CD4-positive, alpha-beta T cell treated with Interferon alpha-2 for 1 hour (primary cell): ENCODE measurements around the gene CPLX1.

Experiments used
- DNase-seq, 2 donors: peaks; one replicate each; pipeline ENCODE4 v3.0.0-alpha.2; 2020 to 2022

The CPLX1 gene

DNA sequence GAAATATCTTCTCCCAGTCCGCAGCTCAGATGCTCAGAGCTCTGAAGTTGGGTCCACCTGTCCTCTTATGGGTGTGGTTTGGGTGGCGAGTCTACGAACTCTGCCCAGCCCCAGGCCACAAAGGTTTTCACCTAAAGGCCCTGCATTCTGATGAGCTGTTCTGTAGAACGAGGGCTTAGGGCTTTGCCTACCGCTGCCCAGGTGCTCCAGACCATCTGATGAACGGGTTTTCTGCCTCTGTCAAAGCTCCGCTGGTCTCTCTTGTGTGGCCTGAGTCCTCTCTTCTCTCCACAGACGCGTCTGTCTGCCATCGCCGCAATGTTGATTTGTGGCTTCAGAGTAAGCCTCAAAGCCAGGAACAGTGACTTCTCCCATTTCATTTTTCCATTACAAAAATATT lies 28.4 kb upstream of the CPLX1 start:
- no peak for DNase-seq

- no peak for DNase-seq
These were observed 27.5 kb upstream of the CPLX1 start for GRCh38 chr4:853416-853781.

DNA sequence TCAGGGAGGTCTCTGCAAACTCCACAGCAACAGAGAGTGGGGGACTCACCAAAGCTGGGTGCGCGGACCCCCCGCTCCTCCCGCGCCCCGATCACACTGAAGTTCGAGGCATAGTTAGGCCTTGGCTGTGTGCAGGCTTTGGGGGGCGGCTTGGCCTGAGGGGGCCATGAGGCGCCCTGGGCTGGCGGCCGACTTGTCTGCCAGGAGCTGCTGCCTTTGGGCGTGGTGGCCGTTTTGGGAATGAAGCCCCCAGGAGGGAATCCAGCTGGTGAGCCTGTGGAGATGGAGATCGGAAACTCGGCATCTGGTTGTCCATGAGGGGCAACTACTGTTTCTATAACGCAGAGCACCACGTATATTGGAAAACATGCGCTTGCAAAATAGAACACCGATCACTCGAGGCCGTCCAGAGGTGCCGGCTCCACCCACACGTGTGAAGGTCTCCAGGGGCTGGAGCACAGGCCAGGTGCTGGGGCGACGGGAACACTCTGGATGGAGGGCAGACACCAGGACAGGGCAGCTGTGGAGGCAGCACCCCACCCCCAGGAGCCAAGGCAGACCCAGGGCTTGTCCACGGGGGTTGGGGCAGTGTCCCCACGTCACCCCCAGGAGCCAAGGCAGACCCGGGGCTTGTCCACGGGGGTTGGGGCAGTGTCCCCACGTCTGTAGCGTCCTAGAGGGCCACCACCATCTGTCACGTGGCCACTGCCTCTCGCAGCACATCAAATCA lies 25.9 kb upstream of the CPLX1 start:
- no peak for DNase-seq

- no peak for DNase-seq
These were observed 24.5 kb upstream of the CPLX1 start for GRCh38 chr4:850323-850945.

- DNase-seq, result no peak
These were observed 23.7 kb upstream of the CPLX1 start for GRCh38 chr4:849478-850175.

GRCh38 chr4:848803-849477 lies 23.0 kb upstream of the CPLX1 start:
- no peak for DNase-seq

DNA sequence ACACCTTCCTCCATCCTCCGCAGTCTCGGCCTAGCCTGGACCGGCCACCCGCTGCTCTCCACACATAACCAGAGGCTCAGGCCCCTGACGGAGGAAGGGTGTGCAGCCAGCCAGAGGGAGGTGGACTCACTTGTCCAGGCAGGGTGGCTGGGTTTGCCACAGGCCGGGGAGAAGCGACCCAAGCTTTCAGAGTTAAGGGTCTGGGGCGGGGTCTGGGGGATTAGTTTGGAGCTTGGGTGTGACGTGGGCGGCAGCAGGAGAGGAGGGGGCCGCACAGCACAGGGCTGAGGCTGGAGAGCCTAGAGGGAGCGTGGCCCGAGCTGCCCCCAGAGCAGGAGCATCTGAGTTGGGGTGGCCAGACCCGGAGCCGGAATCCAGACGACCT lies 22.4 kb upstream of the CPLX1 start:
- DNase-seq, result no peak

DNA sequence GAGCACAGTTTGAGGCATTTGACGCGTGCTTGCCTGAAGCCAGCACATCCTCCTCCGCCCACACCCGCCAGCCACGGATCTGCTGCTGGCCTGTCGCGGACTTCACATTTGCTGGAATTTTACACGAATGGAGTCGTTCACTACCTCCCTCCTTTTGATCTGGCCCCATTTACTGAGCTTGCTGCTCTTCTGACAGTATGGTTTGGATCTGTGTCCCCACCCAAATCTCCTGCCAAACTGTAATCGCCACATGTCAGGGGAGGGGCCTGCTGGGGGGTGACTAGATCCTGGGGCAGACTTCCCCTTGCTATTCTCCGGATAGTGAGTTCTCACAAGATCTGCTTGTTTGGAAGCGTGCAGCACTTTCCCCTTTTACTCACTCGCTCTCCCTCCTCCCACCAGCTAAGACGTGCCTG lies 19.9 kb upstream of the CPLX1 start:
- DNase-seq, result no peak

- no peak for DNase-seq
These were observed 19.4 kb upstream of the CPLX1 start for GRCh38 chr4:845233-845835.

GRCh38 chr4:844752-845232 lies 18.9 kb upstream of the CPLX1 start:
- no peak for DNase-seq

DNA sequence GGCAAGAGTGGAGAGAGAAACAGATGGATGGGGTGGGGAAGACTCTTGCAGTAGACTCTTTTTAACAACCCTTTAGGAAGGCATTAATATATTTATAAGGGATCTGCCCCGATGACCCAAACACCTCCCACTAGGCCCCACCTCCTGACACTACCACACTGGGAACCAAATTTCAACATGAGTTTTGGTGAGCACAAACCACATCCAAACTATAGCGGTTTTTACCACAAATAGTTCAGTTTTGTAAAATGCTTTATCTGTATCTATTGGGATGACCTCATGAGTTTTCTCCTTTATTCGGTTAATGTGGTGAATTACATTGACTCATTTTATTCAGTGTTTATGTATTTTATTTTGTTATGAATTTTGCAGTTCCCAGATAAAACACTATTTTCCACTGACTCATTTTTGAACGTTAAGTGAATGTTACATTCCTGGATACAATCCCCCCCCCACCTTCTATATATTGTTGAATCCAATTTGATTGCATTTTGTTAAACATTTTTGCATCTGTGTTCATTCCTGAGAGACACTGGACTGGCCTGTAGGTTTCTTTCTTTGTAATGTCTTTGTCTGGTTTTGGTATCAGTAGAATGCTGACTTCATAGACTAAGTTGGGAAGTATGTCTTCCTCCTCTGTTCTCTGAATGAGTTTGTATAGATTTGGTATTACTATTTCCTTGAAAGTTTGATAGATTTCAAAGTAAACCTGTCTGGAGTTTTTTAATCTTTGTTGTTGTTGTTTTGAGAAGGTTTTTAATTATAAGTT lies 13.9 kb upstream of the CPLX1 start:
- no peak for DNase-seq

- DNase-seq, result no peak
These were observed 11.8 kb upstream of the CPLX1 start for GRCh38 chr4:837772-838171.

DNA sequence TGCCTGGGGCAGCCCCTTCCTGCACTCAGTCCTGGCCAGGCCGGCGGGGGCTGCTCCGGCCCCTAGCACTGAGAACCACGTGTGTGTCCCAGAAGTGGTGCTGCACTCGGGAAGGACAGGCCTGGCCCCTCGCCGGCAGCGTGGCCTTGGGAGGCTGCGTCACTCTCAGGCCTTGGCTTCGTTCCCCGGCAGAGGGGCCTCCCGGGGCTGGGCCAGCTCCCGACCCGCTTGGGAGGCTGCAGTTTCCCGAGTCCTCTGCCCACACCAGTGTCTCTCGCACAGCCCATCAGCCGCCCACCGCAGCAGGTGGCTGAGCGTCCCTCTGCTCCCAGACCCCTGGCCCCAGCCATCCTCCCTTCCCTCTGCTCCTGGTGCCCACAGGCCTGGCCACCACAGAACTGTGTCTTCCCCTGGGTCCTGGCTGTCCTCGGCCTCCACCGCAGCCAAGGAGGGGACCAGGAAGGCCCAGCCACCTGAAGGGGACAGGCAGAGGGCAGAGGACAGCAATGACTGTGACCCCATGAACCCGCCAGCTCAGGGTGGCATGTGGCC lies 10.9 kb upstream of the CPLX1 start:
- DNase-seq, result no peak

DNA sequence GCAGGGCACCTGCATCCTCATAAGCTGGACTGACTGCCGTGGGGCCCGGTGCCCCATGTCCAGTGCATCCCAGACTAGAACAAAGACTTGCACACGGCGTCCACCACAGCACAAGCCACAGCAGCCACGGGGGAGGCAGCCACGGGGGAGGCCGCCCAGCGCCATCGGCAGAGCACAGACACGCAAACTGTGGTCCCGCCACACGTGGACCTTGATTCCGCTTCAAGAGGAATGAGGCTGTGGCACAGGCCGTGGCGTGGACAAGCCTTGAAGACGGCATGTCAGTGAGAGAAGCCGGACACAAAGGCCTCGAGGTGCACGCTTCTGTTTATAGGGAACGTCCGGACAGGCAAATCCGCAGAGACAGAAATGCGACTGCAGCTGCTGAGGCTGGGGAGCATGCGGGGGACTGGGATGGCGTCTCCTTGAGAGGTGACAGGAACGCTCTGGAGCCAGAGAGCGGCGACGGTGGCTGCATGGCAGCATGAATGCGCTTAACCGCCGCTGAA lies 10.1 kb upstream of the CPLX1 start:
- no peak for DNase-seq

- no peak for DNase-seq
These were observed 9.4 kb upstream of the CPLX1 start for GRCh38 chr4:835148-836002.

DNA sequence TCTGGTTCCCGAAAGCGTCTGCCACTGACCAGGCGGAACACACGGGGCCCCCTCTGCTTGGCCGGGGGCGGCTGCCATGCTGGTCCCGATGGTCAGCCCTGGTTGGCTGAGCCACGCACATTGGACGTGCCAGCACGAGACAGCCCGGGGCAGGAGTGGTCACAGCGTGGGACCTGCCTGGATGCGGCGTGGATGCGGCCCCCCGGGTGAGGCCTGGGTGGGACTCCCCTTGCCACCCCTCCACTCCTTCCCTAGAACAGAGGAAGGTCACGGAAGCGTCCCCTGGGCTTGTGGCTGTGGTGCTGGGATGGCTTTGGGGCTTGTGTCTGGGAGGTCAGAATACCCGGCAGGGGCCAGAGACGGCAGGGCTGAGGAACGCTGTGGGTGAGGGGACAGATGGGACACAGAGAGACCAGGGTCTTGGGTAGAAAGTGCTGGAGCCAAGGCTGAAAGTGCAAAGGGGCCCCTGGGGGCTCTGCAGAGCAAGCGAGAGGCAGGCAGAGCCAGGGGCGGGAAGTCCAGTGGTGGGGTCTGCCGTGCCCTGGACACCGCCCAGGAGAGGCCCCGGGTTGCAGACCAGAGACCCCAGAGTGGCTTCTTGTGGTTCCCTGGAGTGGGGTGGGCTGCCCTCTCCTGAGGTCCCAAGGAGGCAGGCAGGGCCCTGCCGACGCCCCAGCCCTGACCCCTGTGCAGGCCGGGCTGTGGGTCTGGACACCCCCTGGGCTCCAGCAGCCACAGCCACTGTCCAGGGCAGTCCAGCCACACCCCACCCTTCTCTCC lies 8.6 kb upstream of the CPLX1 start:
- no peak for DNase-seq

- DNase-seq, result no peak
These were observed 7.9 kb upstream of the CPLX1 start for GRCh38 chr4:833731-834367.

GRCh38 chr4:833156-833555 lies 7.2 kb upstream of the CPLX1 start:
- DNase-seq, result no peak

- no peak for DNase-seq
These were observed 6.6 kb upstream of the CPLX1 start for GRCh38 chr4:832536-832935.

GRCh38 chr4:832108-832507 lies 6.2 kb upstream of the CPLX1 start:
- DNase-seq, result no peak
